HG02884 (cell line): ENCODE measurements around the gene LMO2.

Source experiments
- ATAC-seq: cut with Tn5 transposase; IDR thresholded peaks from one replicate; pipeline ENCODE4 v1.9.1; 2021; ENCODE audit warnings: mild to moderate bottlenecking, moderate library complexity; ENCODE audit not compliant: unreplicated experiment

Gene LMO2

DNA sequence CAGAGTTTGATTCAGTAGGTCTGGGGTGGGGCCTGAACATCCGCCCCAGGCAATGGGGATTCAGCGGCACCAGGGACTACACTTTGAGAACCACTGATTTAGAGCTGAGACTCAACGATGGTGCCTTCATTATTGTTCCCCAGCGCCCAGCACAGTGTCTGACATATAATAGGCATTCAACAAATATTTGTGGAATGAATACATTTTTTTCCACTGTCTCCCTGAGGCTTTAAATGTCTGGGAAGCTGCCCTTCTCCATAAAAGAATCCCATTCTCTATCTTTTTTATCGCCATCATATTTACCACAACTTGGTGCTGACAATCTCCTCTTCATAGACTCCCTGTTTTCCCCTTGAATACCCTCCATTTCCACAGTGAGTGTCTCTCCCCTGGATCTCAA is 23.6 kb upstream of the LMO2 start:
- ATAC-seq: no peak

DNA sequence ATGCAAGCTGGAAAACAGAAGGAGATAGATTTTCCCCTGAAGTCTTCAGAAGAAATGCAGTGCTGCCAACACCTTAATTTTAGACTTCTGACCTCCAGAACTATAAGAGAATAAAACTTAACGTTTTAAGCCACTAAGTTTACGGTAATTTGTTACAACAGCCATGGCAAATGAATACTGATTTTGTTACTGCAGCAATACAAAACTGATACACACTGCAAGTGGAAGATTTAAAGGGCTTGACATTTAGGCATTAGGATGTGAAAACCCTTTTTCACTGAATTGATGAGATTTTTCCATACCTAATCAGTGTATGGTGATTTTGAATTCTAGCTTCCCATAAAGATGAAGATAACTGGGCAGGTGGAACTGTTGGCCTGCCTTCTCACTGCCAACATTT is 22.1 kb upstream of the LMO2 start:
- ATAC-seq: no peak

- peak; percentile 68 for ATAC-seq
These were observed 20.8 kb upstream of the LMO2 start for GRCh38 chr11:33912405-33913361.

- no peak for ATAC-seq
These were observed 19.1 kb upstream of the LMO2 start for GRCh38 chr11:33910958-33911339.

GRCh38 chr11:33910296-33910957 is 18.6 kb upstream of the LMO2 start:
- no peak for ATAC-seq

GRCh38 chr11:33909552-33909951 is 17.7 kb upstream of the LMO2 start:
- no peak for ATAC-seq

DNA sequence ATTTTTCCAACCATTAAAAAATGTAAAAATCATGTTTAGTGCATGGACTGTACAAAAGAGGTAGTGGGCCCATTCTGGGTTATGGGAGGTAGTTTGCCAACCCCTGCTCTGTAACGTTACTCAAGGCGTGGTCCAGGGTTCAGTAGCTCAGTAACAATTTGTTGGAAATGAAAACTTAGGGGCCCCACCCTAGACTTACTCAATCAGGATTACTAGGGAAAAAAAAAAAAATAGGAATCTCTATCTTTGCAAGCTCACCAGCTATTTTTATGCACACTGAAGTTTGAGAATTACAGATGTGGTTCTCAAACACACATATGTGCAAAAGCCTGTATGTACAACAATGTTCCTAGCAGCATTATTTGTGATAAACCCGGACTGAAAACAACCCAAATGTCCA is 17.3 kb upstream of the LMO2 start:
- ATAC-seq: no peak

- ATAC-seq: no peak
These were observed 15.5 kb upstream of the LMO2 start for GRCh38 chr11:33907421-33907820.

DNA sequence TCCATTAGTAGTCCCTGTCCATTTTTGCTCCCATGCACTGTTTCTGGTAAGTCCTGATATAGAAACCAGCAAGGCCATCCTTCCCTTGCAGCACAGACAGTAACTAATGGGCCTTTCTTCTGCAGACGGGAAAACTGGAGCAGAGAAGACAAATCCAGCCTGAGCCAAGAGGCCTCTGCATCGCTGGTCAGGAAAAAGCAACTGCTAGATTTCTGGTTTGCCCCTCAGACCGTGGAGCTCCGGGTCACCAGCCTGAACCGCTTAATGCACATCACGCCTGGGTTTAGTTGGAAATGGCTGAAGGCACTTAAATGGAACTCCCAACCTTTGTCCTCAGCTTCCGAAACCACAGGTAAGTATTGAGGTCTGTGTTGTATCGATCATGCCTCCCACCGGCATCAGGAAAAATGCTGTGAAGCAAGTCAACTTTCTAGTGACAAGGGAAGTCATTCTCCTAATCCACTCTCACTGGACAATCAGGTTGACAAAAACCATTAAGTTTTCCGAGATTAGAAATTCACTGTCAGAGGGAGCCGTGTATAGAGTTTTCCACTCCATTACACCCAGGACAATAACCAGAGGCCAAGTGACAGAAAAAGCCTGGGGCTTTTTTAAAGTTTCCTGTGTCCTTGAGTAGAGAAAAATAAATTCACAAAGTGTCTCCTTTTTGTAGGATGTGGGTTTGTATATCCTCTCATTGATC is 14.8 kb upstream of the LMO2 start:
- no peak for ATAC-seq

DNA sequence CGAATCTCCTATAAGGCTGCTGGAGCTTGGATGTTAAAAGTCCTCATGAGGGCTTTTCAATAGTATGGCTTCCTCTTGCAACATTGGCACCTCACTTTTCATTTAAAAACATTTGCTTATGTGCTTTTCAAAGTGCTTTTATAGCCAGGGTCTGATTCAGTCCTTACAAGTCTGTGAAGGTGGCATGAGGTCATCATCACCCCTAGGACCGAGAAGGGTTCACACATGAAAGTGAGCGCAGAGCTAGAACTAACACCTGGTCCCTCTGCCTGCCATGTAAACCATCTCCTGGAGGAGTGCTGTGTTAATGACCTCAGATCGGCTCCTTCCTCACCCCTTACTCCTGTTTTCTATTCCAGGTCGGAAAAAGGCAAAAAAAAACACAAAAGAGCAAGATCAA is 12.2 kb upstream of the LMO2 start:
- ATAC-seq: no peak

GRCh38 chr11:33900159-33900840 is 8.4 kb upstream of the LMO2 start:
- no peak for ATAC-seq

GRCh38 chr11:33899400-33900037 is 7.6 kb upstream of the LMO2 start:
- ATAC-seq: no peak

DNA sequence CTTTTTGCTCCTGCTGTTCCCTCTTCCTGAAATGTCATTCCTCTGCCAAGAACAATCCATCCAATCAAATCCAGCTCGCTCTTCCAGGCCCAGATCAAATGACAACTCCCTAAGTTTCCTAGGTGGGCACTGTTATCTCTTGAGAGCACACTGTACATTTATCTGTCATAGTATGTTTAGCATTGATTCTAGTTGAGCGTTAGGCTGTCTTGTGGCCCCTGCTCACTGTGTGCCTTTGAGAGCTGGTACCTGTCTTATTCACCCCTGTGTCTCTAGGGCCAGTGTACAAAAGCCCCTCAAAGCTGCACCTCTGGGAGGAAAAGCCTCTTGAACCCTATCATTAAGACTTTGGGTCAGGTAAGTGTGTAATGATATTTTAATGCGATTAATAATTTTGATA is 7.1 kb upstream of the LMO2 start:
- ATAC-seq: no peak

- ATAC-seq: no peak
These were observed 6.0 kb upstream of the LMO2 start for GRCh38 chr11:33897761-33898375.

- no peak for ATAC-seq
These were observed 5.0 kb upstream of the LMO2 start for GRCh38 chr11:33896911-33897310.

DNA sequence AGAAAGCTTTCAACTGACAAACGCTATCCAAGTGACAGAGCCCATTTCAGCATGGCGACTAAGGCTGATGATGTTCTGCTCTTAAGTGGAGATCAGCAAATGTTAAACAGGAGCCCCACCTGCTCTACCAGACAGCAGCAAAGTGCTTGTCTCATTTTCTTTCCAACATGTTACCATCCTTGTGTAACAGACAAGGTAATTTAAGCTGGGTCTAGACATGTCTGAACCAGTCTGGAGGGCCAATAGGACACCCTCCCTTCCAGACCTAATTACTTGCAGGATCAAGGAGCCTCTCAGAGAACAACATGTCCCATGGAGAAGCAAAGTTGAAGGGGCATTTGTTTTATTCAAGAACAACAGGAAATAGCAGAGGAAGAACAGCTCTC is 3.9 kb upstream of the LMO2 start:
- ATAC-seq: no peak

GRCh38 chr11:33894398-33894746 is 2.5 kb upstream of the LMO2 start:
- no peak for ATAC-seq

DNA sequence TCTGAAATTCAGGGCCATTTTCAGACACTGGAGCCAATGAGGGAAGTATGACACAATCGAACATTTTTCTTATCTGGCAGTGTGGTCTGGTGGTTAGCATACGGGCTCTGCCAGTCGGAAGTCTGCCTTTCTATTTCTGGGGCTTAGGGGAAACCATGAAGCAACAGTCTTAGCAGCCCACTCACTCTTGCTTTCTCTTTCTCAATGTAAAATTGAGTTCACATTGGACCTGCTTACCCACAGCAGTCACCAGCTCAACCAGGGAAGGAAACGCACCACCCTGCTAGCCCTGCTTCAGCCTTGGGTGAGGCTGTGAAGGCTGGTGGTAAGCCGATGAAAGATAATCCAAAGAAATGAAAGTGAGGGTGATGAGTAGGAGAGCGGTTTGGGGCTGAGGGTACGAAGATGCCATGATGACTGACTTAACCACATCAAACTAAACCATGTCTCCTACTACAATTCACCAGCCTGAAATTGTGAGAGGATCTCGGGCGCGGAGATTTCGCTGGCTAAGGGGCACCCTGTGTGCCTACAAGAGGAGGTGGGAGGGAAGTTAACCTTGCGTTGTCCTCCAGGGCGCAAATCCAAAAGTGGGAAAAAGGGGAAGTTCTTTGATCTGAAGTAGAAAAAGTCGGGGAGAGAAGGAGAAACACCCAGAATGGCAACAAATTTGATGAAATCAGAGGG is 2.0 kb upstream of the LMO2 start:
- ATAC-seq: peak; percentile 74

DNA sequence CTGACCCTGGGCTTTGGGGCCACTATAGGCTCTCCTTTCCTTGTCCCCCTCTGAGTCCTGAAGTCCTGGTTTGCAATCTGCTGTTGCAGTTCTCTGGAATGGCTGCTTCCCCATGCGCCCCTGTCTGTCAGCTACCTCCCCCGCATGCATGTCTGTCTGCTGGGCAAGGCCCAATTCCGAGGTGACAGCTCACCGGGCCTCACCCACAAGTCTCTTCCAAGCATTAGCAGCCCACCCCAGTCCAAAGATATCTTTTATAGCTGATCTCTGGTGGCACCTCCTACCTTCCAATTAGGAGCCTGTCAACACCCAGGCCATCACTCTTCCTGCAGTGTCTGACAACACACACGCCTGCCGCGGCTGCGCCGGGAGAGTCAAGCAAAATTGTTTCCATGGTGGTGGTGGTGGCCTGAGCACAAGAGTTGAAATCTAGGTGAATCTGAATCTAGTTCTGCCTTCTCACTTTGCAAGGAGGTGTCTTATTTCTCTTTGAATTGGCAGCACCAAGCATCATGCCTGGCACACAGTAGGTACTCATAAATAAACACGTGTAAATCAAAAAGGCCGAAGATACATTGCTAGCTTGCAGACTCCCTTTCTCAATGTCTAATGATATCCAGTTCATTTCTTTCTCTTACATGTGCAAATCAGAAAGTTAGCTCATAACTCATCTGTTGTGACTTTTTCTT is 1.2 kb upstream of the LMO2 start:
- no peak for ATAC-seq
